Astrocyte (in vitro differentiated cells and primary cell): ENCODE measurements around the gene FAM50B. TPM values are rescaled to one million over a fixed set of nuclear protein-coding genes. Genes with fewer than 3 reads are reported as not detected.

Experiments
- DNase-seq: peaks from one replicate; pipeline ENCODE4 v3.0.0-alpha.2; 2010; ENCODE audit warnings: low read depth
- FAIRE-seq: peaks from 2 replicates; lab custom pipeline; 2011; peaks lifted over from hg19 to GRCh38; lab: Jason Lieb, UNC
- H2AFZ ChIP-seq: 2 replicates; pipeline ENCODE4 v1.6.0; 2012; ENCODE audit warnings: low read depth, low read length, inconsistent platforms
- H3K27ac ChIP-seq: 2 replicates; pipeline ENCODE4 v1.5.1; 2011; ENCODE audit warnings: low read depth, low read length, inconsistent platforms
- H3K27me3 ChIP-seq: 2 replicates; pipeline ENCODE4 v1.6.0; 2011; ENCODE audit warnings: low read length, inconsistent platforms; ENCODE audit not compliant: insufficient read depth
- H3K36me3 ChIP-seq: 2 replicates; pipeline ENCODE4 v1.5.1; 2011; ENCODE audit warnings: low read length, inconsistent platforms; ENCODE audit not compliant: insufficient read depth
- H3K4me1 ChIP-seq: 2 replicates; pipeline ENCODE4 v1.5.1; 2011; ENCODE audit warnings: low read length, inconsistent platforms; ENCODE audit not compliant: insufficient read depth
- H3K4me2 ChIP-seq: 2 replicates; pipeline ENCODE4 v1.6.0; 2012; ENCODE audit warnings: low read length, inconsistent platforms
- H3K4me3 ChIP-seq: 2 replicates; pipeline ENCODE4 v1.5.1; 2011; ENCODE audit warnings: low read depth, mild to moderate bottlenecking, low read length, inconsistent platforms; ENCODE audit not compliant: insufficient read depth
- H3K79me2 ChIP-seq: 2 replicates; pipeline ENCODE4 v1.6.0; 2012; ENCODE audit warnings: mild to moderate bottlenecking, low read length, inconsistent platforms; ENCODE audit not compliant: insufficient read depth
- H3K9ac ChIP-seq: 2 replicates; pipeline ENCODE4 v1.6.0; 2012; ENCODE audit warnings: mild to moderate bottlenecking, low read length, inconsistent platforms
- H3K9me3 ChIP-seq: 2 replicates; pipeline ENCODE4 v1.5.1; 2012; ENCODE audit warnings: low read depth, mild to moderate bottlenecking, low read length, inconsistent platforms; ENCODE audit not compliant: insufficient read depth
- H4K20me1 ChIP-seq: 2 replicates; pipeline ENCODE4 v1.6.0; 2012; ENCODE audit warnings: low read length, inconsistent platforms; ENCODE audit not compliant: insufficient read depth
- H3K27ac Mint-ChIP-seq: one replicate; pipeline ENCODE4 v1.8.0; 2021; ENCODE audit warnings: mild to moderate bottlenecking, mixed read lengths; ENCODE audit not compliant: unreplicated experiment
- H3K27me3 Mint-ChIP-seq: one replicate; pipeline ENCODE4 v1.8.0; 2021; ENCODE audit warnings: low read depth, mixed read lengths; ENCODE audit not compliant: unreplicated experiment
- H3K36me3 Mint-ChIP-seq: one replicate; pipeline ENCODE4 v1.8.0; 2021; ENCODE audit warnings: low read depth, mixed read lengths; ENCODE audit not compliant: unreplicated experiment
- H3K4me1 Mint-ChIP-seq: one replicate; pipeline ENCODE4 v1.8.0; 2021; ENCODE audit warnings: low read depth, mixed read lengths; ENCODE audit not compliant: unreplicated experiment
- H3K4me3 Mint-ChIP-seq: one replicate; pipeline ENCODE4 v1.8.0; 2021; ENCODE audit warnings: mild to moderate bottlenecking, moderate library complexity, mixed read lengths; ENCODE audit not compliant: unreplicated experiment
- H3K9me3 Mint-ChIP-seq: one replicate; pipeline ENCODE4 v1.8.0; 2021; ENCODE audit warnings: mild to moderate bottlenecking, mixed read lengths; ENCODE audit not compliant: unreplicated experiment
- CTCF ChIP-seq: IDR thresholded peaks from 2 replicates; pipeline ENCODE4 v1.5.1; 2011; ENCODE audit warnings: low read depth, mild to moderate bottlenecking, inconsistent platforms, low read length, moderate library complexity; ENCODE audit not compliant: insufficient read depth
- EZH2 ChIP-seq: IDR thresholded peaks from 2 replicates; pipeline ENCODE4 v1.6.1; 2012; ENCODE audit warnings: mild to moderate bottlenecking, low read length, inconsistent platforms; ENCODE audit not compliant: insufficient read depth
- total RNA-seq: library from RNA; stranded (reverse); gene quantifications from 2 replicates; pipeline ENCODE4 v1.2.1, GENCODE V29; 2021

Gene FAM50B
- total RNA-seq, 1 donor from 2014 or later, result 4.6 TPM

GRCh38 chr6:3848380-3848779, 793 bp upstream of the FAM50B start:
- peak overlapping the region; percentile 19 for H3K27ac Mint-ChIP-seq
- peaks cover 3% of the 10 kb centered on the region for H3K4me1 Mint-ChIP-seq
- H3K27me3 Mint-ChIP-seq, result no peaks in the 10 kb centered on the region
- Histone ChIP-seq H3K36me3 (no peaks in the 10 kb centered on the region), H3K9ac (peak overlapping the region; percentile 65), H3K4me2 (peak overlapping the region; percentile 88), H3K79me2 (peaks cover 3% of the 10 kb centered on the region), H4K20me1 (no peaks in the 10 kb centered on the region), H3K4me3 (peak overlapping the region; percentile 50), H3K4me1 (peaks cover 19% of the 10 kb centered on the region), H3K27ac (no peak overlapping the region), H2AFZ (peak overlapping the region; percentile 62), H3K27me3 (no peaks in the 10 kb centered on the region), H3K9me3 (no peaks in the 10 kb centered on the region)
- H3K4me3 Mint-ChIP-seq, result peak overlapping the region; percentile 75
- TF ChIP-seq CTCF, result no peak
- no peak for TF ChIP-seq EZH2
- no peaks in the 10 kb centered on the region for H3K36me3 Mint-ChIP-seq
- no peak for DNase-seq
- FAIRE-seq, result no peak
- H3K9me3 Mint-ChIP-seq, result peaks cover 2% of the 10 kb centered on the region

GRCh38 chr6:3849681-3850450, 693 bp downstream of the FAM50B start:
- peaks cover 3% of the 10 kb centered on the region for H3K79me2 ChIP-seq
- no peak for FAIRE-seq
- TF ChIP-seq CTCF (no peak), EZH2 (no peak)
- Mint-ChIP-seq H3K27ac (peak overlapping the region; percentile 18), H3K4me3 (peak overlapping the region; percentile 69), H3K27me3 (no peaks in the 10 kb centered on the region), H3K4me1 (peaks cover 1% of the 10 kb centered on the region), H3K9me3 (peaks cover 2% of the 10 kb centered on the region), H3K36me3 (no peaks in the 10 kb centered on the region)
- peaks cover 7% of the 10 kb centered on the region for H3K4me1 ChIP-seq
- no peak overlapping the region for H3K27ac ChIP-seq
- H3K4me3 ChIP-seq, result peak overlapping the region; percentile 59
- H3K9me3 ChIP-seq, result no peaks in the 10 kb centered on the region
- H3K27me3 ChIP-seq, result no peaks in the 10 kb centered on the region
- no peaks in the 10 kb centered on the region for H3K36me3 ChIP-seq
- H4K20me1 ChIP-seq, result no peaks in the 10 kb centered on the region
- H2AFZ ChIP-seq, result peak overlapping the region; percentile 90
- peak overlapping the region; percentile 88 for H3K4me2 ChIP-seq
- DNase-seq, result peak; percentile 12
- H3K9ac ChIP-seq, result peak overlapping the region; percentile 73
